Measurements from ENCODE around the gene ACSL3. TPM values are rescaled to one million over a fixed set of nuclear protein-coding genes. Genes with fewer than 3 reads are reported as not detected.

Gene ACSL3
- total and polyA plus RNA-seq, 2 donors (not counting 3 experiments of a cell fraction or from before 2014, with no cell fraction given), result 58.7 to 139 TPM

GRCh38 chr2:222964376-222965031 lies 103.7 kb downstream of the ACSL3 start:
- Histone ChIP-seq H3K27ac (ENCODE audit: insufficient read depth, low read depth, low read length) (no peak overlapping the region), H3K79me2 (ENCODE audit: control insufficient read depth, insufficient read depth, low read length) (no peaks in the 10 kb centered on the region), H2AFZ (ENCODE audit: low read depth, low read length) (no peak overlapping the region), H3K4me3 (replicated peaks in 1 of 3; ENCODE audit: insufficient read depth in 1 of 3, low read depth in 1 of 3, low read length in 3 of 3) (no peak overlapping the region), H3K9me1 (replicated peaks; ENCODE audit: control insufficient read depth, extremely low read depth, insufficient read depth, low read length) (no peaks in the 10 kb centered on the region), H3K4me1 (ENCODE audit: control insufficient read depth, extremely low read depth, insufficient read depth, low read length) (no peaks in the 10 kb centered on the region), H3K4me2 (ENCODE audit: insufficient read depth, low read length) (no peak overlapping the region), H3K27me3 (ENCODE audit: control insufficient read depth in 2 of 2, insufficient read depth in 2 of 2, low read length in 2 of 2) (peaks cover 0 to 15% of the 10 kb centered on the region in 2 experiments), H3K36me3 (ENCODE audit: control insufficient read depth in 2 of 2, extremely low read depth in 1 of 2, insufficient read depth in 2 of 2, low read length in 2 of 2) (no peaks in the 10 kb centered on the region), H3K9ac (replicated peaks; ENCODE audit: extremely low read depth, insufficient read depth, low read length) (no peak overlapping the region), H3K9me3 (replicated peaks; ENCODE audit: control insufficient read depth, insufficient read depth, low read length) (no peaks in the 10 kb centered on the region), H4K20me1 (replicated peaks; ENCODE audit: control insufficient read depth, extremely low read depth, insufficient read depth, low read length) (no peaks in the 10 kb centered on the region)
- no TSS peak for BruUV-seq (replicated peaks)
- intact Hi-C loops (cut with micrococcal nuclease) (no loop called here), dilution Hi-C loops (cut with MboI; ENCODE audit: extremely low pct_ligation_motif_present, low sequenced_read_pairs) (no loop called here)
- CTCF ChIA-PET, result no interaction called here
- FAIRE-seq, result no peak
- TF ChIP-seq MAX (IDR thresholded peaks at IDR 0.05; ENCODE audit: insufficient read depth, insufficient read length), result no peak
- TF ChIP-seq FOS (IDR thresholded peaks at IDR 0.05; ENCODE audit: borderline replicate concordance, insufficient read depth, low read length), result no peak
- no peak for TF ChIP-seq POLR2A (IDR thresholded peaks at IDR 0.05; ENCODE audit: low read depth, low read length)
- TF ChIP-seq MYC (IDR thresholded peaks at IDR 0.05; ENCODE audit: low read depth, low read length), result no peak
- TF ChIP-seq JUN (IDR thresholded peaks at IDR 0.05; ENCODE audit: borderline replicate concordance, insufficient read depth, insufficient read length, low read depth), result no peak
- TF ChIP-seq POLR2AphosphoS5 (IDR thresholded peaks at IDR 0.05; ENCODE audit: insufficient read depth, low read depth, low read length), result no peak
- no peak for TF ChIP-seq EZH2 (IDR thresholded peaks at IDR 0.05; ENCODE audit: borderline replicate concordance, low read depth, low read length, severe bottlenecking)
- no peak for TF ChIP-seq CTCF (IDR thresholded peaks at IDR 0.05; ENCODE audit: extremely low read depth in 1 of 2, insufficient read depth in 1 of 2, low read depth in 1 of 2, low read length in 2 of 2)
- no peak for TF ChIP-seq GATA2 (IDR thresholded peaks at IDR 0.05; ENCODE audit: insufficient read depth, insufficient read length, low read depth, low read length)
- POLR2A ChIA-PET, result no interaction called here
- DNase-seq (ENCODE audit: low read depth, low spot score), result no peak

All from endothelial cell of umbilical vein (primary cell).